ENCODE data around the gene LDLRAP1. TPM values are rescaled to one million over a fixed set of nuclear protein-coding genes. Genes with fewer than 3 reads are reported as not detected.

Gene LDLRAP1
- total and polyA plus RNA-seq, 2 donors (not counting 3 experiments of a cell fraction or from before 2014, with no cell fraction given), result 23.1 to 24.7 TPM

DNA sequence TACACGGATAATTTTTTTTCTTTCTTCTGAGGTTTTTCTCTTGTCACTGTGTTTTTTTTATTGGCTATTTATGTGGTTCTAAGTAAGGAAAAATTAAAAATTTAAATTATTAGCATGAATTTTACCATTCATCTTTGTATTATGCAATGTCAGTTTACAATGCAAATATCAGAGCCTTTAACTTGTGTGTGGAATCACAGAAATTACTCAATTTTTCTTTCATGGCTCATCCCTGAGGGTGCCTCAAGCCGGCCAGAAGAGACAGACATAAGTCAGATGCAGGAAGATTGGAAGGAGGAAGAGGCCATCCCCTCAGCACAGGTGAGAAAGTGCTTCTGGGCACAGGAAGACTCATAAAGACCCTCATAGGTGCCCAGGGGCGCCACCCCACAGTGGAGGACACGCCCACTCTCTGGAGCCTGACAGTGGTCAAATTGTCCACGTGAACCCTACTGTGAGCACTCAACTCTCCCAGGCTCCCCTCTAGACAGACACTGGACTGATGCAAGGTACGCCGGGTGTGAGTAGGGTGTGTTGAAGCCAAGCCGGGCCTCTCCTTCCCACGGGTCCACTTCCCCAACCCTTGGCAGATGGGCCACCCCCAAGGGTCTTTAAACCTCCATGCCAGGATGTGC, 9.5 kb upstream of the LDLRAP1 start:
- BruUV-seq (replicated peaks), result no TSS peak
- H3K4me3 ChIP-seq (replicated peaks in 1 of 3; ENCODE audit: insufficient read depth in 1 of 3, low read depth in 1 of 3, low read length in 3 of 3), result no peak overlapping the region
- POLR2A ChIA-PET, result interaction anchor here (0.6 kb wide), 1 partner anchor 820 kb away, joined by 3 read pairs; no protein-coding TSS in a partner anchor

DNA sequence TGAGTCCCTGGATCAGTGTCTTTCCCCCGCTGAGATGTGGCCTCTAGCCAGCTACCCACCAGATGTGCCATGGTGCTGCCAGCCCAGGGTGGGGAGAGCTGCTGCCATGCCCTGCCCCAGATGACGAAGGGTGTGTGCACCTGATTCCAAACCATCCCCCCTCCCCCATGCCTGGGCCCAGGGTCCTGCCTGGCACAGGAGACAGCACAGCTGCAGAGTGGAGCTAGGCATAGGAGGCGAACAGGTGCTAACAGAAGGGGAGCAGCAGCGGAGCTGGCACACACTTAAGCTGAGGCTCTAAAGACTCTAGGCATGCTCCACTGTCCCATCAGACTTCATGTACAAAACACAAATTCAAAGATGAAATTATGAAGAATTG, 9.0 kb upstream of the LDLRAP1 start:
- Histone ChIP-seq H3K79me2 (ENCODE audit: control insufficient read depth, insufficient read depth, low read length) (no peaks in the 10 kb centered on the region), H2AFZ (ENCODE audit: low read depth, low read length) (no peak overlapping the region), H3K36me3 (ENCODE audit: control insufficient read depth in 2 of 2, extremely low read depth in 1 of 2, insufficient read depth in 2 of 2, low read length in 2 of 2) (no peaks in the 10 kb centered on the region), H3K4me3 (replicated peaks in 1 of 3; ENCODE audit: insufficient read depth in 1 of 3, low read depth in 1 of 3, low read length in 3 of 3) (no peak overlapping the region), H3K27me3 (ENCODE audit: control insufficient read depth in 2 of 2, insufficient read depth in 2 of 2, low read length in 2 of 2) (no peaks in the 10 kb centered on the region), H3K27ac (ENCODE audit: insufficient read depth, low read depth, low read length) (no peak overlapping the region), H3K9me1 (replicated peaks; ENCODE audit: control insufficient read depth, extremely low read depth, insufficient read depth, low read length) (no peaks in the 10 kb centered on the region), H3K4me1 (ENCODE audit: control insufficient read depth, extremely low read depth, insufficient read depth, low read length) (peaks cover 11% of the 10 kb centered on the region), H3K9me3 (replicated peaks; ENCODE audit: control insufficient read depth, insufficient read depth, low read length) (no peaks in the 10 kb centered on the region), H3K9ac (replicated peaks; ENCODE audit: extremely low read depth, insufficient read depth, low read length) (no peak overlapping the region), H4K20me1 (replicated peaks; ENCODE audit: control insufficient read depth, extremely low read depth, insufficient read depth, low read length) (no peaks in the 10 kb centered on the region), H3K4me2 (ENCODE audit: insufficient read depth, low read length) (no peak overlapping the region)
- DNase-seq (ENCODE audit: low read depth, low spot score), result no peak
- no peak for FAIRE-seq
- intact Hi-C loops (cut with micrococcal nuclease) (no loop called here), dilution Hi-C loops (cut with MboI; ENCODE audit: extremely low pct_ligation_motif_present, low sequenced_read_pairs) (no loop called here)
- no peak for TF ChIP-seq JUN (IDR thresholded peaks at IDR 0.05; ENCODE audit: borderline replicate concordance, insufficient read depth, insufficient read length, low read depth)
- TF ChIP-seq, protein P1, sequence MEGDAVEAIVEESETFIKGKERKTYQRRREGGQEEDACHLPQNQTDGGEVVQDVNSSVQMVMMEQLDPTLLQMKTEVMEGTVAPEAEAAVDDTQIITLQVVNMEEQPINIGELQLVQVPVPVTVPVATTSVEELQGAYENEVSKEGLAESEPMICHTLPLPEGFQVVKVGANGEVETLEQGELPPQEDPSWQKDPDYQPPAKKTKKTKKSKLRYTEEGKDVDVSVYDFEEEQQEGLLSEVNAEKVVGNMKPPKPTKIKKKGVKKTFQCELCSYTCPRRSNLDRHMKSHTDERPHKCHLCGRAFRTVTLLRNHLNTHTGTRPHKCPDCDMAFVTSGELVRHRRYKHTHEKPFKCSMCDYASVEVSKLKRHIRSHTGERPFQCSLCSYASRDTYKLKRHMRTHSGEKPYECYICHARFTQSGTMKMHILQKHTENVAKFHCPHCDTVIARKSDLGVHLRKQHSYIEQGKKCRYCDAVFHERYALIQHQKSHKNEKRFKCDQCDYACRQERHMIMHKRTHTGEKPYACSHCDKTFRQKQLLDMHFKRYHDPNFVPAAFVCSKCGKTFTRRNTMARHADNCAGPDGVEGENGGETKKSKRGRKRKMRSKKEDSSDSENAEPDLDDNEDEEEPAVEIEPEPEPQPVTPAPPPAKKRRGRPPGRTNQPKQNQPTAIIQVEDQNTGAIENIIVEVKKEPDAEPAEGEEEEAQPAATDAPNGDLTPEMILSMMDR (IDR thresholded peaks at IDR 0.05; ENCODE audit: extremely low read depth in 1 of 2, insufficient read depth in 1 of 2, low read depth in 1 of 2, low read length in 2 of 2), result no peak
- TF ChIP-seq EZH2 (IDR thresholded peaks at IDR 0.05; ENCODE audit: borderline replicate concordance, low read depth, low read length, severe bottlenecking), result no peak
- TF ChIP-seq MYC (IDR thresholded peaks at IDR 0.05; ENCODE audit: low read depth, low read length), result no peak
- no peak for TF ChIP-seq POLR2A (IDR thresholded peaks at IDR 0.05; ENCODE audit: low read depth, low read length)
- CTCF ChIA-PET, result interaction anchor here (0.6 to 1.5 kb wide), 3 partner anchors 9 to 388 kb away, joined by 3 to 5 read pairs (median 4); partner anchors contain the start of gene LDLRAP1
- BruUV-seq (replicated peaks), result no TSS peak
- POLR2A ChIA-PET, result no interaction called here

More for the DNA sequence above, 9.5 kb upstream of the LDLRAP1 start:
- intact Hi-C loops (cut with micrococcal nuclease), result no loop called here
- dilution Hi-C loops (cut with MboI; ENCODE audit: extremely low pct_ligation_motif_present, low sequenced_read_pairs), result no loop called here
- Histone ChIP-seq H2AFZ (ENCODE audit: low read depth, low read length) (no peak overlapping the region), H3K4me2 (ENCODE audit: insufficient read depth, low read length) (no peak overlapping the region), H3K4me1 (ENCODE audit: control insufficient read depth, extremely low read depth, insufficient read depth, low read length) (peaks cover 11% of the 10 kb centered on the region), H3K79me2 (ENCODE audit: control insufficient read depth, insufficient read depth, low read length) (no peaks in the 10 kb centered on the region), H4K20me1 (replicated peaks; ENCODE audit: control insufficient read depth, extremely low read depth, insufficient read depth, low read length) (no peaks in the 10 kb centered on the region), H3K27ac (ENCODE audit: insufficient read depth, low read depth, low read length) (no peak overlapping the region), H3K27me3 (ENCODE audit: control insufficient read depth in 2 of 2, insufficient read depth in 2 of 2, low read length in 2 of 2) (no peaks in the 10 kb centered on the region), H3K9me1 (replicated peaks; ENCODE audit: control insufficient read depth, extremely low read depth, insufficient read depth, low read length) (no peaks in the 10 kb centered on the region), H3K36me3 (ENCODE audit: control insufficient read depth in 2 of 2, extremely low read depth in 1 of 2, insufficient read depth in 2 of 2, low read length in 2 of 2) (no peaks in the 10 kb centered on the region), H3K9ac (replicated peaks; ENCODE audit: extremely low read depth, insufficient read depth, low read length) (no peak overlapping the region), H3K9me3 (replicated peaks; ENCODE audit: control insufficient read depth, insufficient read depth, low read length) (no peaks in the 10 kb centered on the region)
- no peak for FAIRE-seq
- TF ChIP-seq, protein P2, sequence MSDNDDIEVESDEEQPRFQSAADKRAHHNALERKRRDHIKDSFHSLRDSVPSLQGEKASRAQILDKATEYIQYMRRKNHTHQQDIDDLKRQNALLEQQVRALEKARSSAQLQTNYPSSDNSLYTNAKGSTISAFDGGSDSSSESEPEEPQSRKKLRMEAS (IDR thresholded peaks at IDR 0.05; ENCODE audit: insufficient read depth, insufficient read length), result no peak
- DNase-seq (ENCODE audit: low read depth, low spot score), result no peak
- CTCF ChIA-PET, result interaction anchor here (0.6 to 1.5 kb wide), 2 partner anchors 10 to 389 kb away, joined by 3 to 4 read pairs; partner anchors contain the start of gene LDLRAP1

Data from endothelial cell of umbilical vein (primary cell).